MV-4-11 (cell line): ENCODE results near the gene ROPN1L.
A peak's percentile ranks its signal among the peaks of the same experiment; 100 is the strongest.

Experiments used
- DNase-seq: peaks from one replicate; lab custom pipeline; 2025; lab: John Stamatoyannopoulos, UW

The ROPN1L gene

DNA sequence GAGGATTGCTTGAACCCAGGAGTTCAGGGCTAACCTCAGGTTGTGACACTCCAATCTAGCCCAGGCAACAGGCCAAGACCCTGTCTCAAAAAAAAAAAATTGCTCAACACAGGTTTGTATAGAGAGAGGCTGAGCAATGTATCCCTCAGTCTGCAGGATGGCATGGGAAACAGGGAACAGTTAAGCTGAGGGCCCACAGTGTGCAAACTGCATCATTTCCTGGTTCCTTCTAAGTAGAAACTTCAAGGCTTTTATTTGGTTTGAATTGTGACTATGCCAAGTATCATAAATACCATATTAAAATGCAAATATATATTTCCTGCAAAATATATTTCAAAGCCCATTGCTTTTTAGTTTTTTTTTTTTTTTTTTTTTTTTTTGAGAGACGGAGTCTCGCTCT is 13.7 kb upstream of the ROPN1L start:
- no peak for DNase-seq

DNA sequence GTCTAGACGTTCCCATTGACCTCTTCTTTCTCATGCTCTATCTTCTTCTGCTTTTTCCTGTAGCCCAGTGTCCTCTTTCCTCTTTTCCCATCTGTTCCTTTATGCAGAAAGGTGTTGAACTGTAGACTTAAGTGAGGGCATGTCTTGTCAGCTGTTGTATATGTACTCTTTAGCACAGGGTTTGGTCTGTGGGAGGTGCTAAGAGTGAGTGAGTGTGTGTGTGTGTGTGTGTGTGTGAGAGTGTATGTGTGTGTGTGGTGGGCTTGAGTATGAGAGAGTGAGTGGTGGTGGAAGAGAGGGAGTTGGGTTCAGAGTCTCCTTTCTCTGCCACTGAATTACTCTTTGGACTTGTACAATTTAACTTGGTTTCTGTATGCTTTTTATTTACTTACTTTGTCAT is 10.3 kb upstream of the ROPN1L start:
- no peak for DNase-seq

DNA sequence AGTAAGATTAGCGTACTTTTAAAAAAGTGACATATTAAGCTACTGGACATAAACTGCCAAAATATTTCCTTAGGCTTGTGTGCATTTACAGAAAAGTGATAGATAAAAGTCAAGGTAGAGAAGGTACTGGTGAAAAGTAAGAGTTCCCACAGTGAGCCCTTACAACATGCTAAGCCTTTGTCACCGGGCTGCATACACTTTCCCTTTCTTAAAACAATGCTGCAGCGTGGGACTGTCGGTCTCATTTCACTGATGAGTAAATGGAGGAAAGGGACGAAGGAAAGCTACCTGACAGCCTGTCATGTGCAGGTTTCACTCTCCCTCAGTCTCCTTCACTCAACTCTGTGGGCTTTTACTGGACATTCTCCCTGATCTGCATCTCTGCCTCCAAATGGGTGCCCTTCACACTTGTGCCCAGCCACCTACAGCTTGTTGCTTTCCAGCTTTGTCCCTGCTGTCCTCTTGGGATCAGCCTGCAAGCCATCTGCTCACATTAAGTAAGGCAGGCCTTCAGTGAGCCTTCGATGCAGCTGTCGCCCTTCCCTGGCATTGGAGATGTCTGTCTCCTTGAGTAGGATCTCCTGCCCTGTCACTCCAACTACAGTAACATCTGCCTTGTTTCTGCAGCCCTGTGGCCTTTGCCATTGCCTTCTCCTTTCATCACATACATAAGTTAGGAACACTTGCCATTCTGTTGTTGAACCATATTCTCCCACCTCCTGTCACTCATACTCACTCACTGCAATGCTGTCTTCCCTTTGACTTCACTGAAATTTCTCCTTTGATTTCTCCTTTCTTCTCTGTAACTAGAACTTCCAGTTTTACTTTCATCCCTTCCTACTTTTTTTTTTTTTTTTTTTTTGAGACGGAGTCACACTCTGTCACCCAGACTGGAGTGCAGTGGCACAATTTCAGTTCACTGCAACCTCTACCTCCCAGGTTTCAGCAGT is 9.3 kb upstream of the ROPN1L start:
- no peak for DNase-seq

DNA sequence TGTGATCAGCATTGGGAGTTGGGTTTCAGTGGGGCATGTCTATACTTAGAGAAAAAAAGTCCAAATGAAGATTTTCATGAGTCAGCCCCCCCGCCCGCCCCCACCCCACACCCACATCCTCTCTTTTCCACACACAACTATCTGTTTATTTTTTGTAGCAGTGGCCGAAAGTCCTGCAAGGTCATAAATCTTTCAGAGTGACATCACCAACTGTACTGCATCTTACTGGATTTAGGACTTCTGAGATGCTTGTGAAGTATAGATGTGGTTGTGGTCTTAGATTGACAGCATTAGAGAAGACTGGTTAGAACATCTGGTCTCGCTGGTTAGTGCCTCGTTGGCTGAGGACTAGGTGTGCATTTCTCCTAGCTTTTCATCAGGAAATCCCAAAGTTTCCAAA is 7.3 kb upstream of the ROPN1L start:
- peak; percentile 13 for DNase-seq

DNA sequence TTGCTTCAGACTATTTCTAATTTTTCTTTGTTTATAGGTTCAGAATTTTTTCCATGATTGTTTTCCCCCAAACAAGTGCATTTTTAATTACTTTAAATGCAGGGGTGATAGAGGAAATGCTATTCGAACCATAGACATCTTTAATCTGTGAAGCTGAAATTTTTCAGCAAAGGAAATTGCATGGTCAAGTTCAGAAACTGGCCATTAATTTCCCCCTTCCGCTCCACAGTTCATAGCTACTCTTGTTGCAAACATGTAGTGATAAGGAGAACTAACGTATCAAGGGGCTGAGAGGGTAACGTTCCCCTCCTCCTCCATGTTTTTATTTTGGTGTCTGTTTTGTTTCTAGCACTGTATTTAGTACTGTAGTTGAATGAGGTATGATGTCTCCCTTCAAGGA is 3.4 kb upstream of the ROPN1L start:
- DNase-seq, result no peak

DNA sequence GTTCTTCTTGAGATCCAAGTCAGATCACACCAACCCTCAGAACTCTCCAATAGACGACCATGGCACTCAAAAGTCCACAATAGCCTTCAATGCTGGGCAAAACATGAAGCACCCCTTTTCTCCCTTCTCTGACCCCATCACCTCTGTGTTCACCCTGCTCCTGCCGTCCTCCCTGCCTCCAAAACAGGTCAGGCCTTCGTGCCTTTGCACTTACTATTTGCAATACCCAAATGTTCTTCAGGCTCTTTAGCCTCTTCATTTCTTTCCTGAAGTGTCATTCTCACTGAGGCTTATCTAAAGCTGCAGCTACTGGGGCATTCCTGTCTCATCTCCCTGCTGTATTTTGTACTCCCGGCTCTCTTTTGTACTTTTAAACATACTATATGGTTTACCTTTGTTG is 2.0 kb upstream of the ROPN1L start:
- DNase-seq, result no peak

DNA sequence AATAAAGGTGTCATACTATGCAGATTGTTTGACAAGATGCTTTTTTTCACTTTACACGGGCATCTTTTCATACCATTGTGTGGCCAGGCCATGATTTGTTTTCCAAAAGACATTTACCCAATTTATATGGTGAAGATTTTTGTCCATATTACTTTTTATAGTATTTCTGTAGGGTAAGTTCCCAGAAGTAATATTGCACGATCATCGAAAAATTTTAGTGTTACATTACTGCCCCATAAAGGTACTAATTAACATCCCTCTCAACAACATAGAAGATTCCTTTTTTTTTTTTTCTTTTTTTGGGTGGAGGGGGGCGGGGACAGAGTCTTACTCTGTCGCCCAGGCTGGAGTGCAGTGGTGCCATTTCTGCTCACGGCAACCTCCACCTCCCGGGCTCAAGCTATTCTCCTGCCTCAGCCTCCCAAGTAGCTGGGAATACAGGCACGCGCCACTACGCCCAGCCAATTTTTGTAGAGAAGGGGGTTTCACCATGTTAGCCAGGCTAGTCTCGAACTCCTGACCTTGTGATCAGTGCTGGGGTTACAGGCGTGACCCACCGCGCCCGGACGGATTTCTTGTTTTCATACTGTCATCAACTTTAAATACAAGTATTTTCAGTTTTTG is 1.2 kb upstream of the ROPN1L start:
- DNase-seq, result no peak

DNA sequence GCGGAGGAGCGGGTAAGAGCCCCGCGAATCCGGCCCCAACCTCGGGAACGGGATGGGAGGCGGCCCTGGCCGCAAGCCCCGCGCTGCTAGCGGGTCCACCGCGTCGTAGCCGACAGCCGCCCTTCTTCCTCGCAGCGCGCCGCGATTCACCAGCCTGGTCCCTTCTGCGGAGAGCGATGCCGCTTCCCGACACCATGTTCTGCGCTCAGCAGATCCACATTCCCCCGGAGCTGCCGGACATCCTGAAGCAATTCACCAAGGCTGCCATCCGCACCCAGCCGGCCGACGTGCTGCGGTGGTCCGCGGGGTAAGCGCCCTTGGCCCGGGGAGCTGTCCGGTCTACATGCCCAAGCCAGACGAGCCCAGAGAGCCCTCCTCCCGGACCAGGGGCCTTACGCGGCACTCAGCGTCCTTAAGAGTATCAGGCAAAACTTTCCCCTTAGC is 335 bp downstream of the ROPN1L start:
- DNase-seq, result no peak

DNA sequence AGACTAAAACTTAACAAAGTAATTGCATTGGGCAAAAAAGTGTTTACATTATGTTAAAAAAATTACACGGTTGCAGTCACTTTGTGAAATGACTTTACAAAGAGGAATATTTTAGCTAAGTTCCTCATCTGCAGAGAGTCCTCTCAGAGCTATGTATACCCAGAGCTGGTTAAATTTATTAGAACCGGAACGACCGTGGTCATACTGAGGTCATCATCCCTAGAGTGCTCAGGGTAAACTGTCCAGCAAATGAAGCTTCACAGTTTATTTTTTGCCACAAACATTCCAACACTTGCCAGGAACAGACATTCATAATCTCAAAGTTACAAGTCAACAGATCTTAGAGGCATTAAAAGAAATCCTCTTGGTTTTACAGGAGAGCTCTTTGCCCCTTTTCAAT is 897 bp downstream of the ROPN1L start:
- peak; percentile 81 for DNase-seq

DNA sequence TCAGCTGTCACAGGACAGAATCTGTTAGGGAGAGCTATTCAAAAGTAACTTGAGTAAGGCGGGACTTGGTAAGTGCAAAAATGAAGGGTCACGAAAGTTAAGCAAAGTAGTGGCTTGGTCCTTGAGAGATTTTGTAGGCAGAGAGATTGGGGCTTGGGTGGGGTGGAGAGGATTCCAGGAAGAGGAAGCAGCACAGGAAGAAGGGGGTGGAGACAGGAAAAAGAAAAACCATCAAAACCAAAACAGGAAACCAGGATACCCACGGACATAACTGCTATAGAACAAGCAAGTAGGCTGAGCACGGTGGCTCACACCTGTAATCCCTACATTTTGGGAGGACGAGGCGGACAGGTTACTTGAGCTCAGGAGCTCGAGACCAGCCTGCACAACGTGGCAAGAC is 3.7 kb downstream of the ROPN1L start:
- DNase-seq, result peak; percentile 64

DNA sequence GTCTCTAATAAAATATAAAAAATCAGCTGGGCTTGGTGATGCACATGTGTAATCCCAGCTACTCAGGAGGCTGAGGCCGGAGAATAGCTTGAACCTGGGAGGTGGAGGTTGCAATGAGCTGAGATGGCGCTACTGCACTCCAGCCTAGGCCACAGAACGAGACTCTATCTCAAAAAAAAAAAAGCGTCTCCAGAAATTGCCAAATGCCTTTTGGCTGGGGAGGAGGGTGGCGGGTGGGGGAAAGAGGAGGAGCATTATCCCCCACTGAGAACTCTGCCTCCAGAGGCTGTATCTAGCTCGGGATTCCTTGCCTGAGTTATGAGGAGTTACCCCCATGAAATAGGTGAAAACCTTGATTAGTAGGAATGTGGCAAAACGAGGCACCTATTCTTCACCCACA is 4.8 kb downstream of the ROPN1L start:
- no peak for DNase-seq

DNA sequence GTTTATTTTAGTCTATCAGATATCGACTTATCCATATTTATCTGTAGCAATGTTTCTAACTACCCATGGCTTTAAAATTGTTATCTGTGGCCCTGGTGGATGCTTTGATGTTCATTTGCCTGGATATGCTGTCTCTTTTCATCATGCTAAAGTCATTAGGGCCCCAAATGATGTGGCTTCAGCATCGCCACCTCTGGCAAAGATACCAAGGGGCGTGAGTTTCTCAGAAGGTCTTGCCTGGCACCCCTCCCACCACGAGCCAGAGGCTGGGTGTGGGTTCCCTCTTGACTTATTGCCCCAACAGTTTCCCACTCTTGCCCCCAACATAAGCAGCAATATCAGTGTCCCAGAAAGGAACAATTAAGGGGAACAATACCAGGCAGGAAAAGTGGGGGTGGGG is 5.4 kb downstream of the ROPN1L start:
- DNase-seq, result no peak

DNA sequence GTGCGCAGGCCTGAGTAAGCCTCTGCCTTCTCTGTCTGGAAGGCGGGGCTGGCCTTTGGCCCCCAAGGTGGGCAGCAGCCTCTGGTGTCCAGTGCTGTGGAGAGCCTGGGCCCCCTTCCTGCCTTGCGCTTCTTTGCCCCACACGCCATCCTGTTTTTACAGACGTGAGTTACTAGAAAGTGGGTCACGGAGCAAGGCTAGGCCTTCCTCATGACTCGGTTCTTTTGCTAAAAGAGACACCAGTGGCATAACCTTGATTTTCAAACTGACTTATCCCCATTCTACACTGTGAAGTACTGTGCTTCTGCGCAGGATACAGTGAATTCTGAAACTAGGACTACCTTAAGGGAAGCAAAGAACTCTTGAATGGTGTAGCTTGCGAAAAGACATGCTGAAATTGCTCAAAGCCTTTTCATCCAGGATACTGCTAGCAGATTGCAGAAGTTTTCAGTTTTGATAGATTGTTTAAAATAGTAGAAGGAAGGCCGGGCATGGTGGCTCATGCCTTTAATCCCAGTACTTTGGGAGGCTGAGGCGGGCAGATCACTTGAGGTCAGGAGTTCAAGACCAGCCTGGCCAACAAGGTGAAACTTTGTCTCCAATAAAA is 7.2 kb downstream of the ROPN1L start:
- peak; percentile 91 for DNase-seq

DNA sequence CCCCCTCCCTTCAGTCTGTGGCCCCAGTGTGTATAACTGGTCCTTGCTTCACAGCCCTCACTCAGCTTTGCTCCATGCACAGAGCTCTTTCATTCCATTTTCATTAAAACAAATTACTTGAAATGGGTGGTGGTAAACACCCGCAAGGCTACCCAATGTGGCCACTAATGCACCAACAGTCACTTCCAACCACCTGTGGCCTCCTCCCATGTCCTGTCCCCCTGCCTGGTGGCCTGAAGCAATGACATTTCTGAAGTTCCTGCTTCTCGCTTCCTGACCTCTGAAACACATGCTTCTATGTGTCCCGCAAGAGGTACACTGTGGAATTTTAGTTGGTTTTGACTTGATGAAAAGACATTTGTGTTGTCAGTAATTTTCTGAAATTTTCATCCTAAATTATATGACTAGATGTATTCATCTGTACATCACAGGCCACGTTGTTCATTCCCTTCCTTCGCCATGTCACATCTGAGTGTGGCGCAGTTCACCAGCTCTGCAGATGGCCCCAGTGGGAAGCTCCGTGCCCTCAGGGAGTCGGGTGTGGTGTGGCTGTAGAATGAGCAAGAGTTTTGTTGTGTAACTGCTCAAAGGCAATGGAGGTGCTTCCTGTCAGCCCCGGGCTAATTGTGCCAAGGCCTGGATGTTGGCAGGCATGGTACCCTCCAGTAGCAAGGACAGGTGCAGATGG is 9.6 kb downstream of the ROPN1L start:
- peak; percentile 52 for DNase-seq

DNA sequence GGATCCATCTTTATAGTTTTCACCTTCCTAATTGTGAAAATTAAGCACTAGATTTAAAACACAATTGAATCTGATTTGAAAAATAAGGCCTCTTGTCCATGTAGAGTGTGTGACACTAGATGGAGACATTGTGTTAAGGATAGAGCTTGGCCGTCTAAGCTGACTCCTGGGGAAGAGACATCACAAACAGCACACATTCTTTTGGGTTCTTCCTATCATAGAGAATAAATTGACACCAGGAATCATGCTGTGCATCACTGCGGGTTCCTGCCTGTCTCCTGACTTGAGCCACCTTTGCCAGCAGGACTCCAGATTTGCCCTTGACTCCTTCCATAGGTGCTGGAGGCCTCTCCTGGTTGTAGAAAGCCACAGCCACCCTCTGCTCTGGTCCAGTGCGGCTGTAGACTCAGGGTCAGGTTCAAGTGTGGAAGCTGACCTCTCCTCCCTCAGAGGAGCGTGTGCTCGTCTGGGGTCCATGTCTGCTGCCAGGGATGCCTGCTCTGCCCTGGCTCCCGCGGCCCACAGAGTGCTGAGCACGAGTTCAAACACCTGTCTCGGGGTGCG is 11.2 kb downstream of the ROPN1L start:
- DNase-seq, result peak; percentile 68

DNA sequence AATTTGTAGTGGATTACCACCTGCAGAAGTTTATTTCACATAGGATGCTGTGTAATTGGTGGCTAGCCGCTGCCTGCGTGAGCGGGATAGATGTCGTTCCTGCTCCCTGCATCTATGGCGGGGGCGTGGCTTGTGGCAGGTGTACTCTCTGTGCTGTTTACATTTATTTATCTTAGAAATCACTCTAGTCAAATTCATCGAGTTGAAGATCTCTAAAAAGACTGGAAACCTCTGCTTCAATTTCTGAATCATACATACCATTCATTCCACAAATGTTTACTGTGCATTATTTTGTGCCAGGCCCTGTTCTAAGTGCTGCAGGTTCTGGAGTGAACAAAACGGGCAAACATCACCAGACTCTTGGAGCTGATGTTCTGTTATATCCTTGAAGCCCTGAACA is 11.9 kb downstream of the ROPN1L start:
- DNase-seq, result no peak

DNA sequence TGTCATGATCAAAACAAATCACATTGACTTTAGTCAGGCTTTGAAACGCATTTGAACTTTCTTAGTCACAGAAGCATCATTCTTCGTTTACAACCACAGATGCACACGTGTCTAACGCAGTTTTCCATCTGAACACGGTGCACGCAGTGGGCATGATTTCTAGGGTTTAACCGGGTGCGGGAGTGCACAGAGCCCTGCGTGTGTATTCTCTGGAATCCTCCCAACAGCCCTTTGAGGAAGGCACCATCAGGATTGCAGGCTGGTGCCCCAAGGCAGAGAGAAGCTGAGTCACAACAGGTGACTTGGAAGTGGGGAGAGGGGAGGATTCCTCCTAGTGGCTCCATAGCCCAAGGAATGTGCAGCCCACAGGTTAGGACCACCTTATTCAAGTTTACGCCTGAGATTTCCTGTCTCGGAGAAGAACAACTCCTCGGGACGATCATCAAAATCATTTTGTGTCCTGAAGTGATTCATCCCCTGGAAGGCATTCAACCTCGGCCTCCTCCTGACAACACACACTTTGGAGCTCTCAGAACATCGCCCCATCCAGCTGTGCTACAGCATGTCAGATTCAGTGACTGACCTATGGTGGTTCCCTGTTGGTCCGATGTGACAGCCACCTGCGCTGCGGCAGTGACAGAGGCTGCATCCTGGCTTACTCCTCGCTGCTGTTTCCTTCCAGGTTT is 13.1 kb downstream of the ROPN1L start:
- no peak for DNase-seq

DNA sequence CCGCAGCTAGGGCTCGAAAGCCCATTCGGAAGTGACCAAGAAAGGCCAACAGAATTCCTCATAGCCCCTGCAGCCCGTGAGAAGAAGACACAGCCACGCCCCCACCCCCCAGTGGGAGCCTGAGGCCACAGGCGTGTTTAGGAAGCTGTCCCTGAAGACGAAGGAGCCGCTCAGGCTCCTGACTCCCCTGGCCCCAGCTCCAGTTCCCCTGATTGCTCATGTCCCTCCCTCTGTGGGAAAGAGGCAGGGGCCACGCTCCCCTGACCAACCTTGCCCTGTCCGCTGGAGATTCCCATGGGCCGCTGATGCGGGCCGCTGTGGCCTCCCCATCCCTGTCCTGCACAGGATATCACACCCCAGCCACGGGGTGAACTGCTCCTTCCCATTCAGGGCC is 13.6 kb downstream of the ROPN1L start:
- no peak for DNase-seq

DNA sequence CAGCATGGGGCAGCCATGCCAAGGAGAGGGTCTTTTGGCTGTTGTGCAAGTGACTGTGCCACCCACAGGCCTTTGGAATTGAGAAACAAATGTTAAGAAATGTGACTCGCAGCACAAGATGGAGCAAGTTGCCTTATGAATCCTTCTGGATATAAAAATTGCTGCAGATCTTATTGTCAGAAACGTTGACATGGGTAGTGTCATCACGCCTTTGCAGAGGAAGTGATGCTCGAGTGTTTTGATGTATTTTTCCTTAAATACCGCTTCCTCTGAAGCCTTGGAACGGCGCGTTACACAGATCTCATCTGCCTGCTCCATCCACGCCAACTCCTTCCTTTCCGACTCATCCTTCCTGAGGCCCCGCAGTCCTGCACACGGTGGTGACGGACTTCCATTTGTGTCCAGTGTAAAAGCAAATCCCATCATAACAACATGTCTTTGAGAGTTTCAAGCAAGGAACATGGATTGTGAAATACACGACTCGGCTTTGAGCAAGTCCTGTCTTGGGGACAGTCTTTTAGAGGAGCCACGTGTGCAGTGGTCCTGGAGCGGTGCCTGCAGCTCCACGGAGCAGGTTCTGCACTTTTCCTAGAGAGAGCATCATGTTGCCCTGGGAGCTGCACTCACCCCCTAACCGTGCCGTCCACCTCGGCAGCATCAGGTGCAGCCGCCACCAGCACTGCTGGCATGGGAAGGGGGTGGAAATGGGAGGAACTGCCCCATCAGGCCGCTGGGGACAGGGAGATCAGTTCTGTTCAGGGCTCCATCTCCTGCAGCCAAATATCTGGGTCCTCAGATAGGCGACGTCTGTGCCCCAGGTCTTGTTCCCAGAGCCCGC is 15.1 kb downstream of the ROPN1L start:
- DNase-seq, result peak; percentile 64

DNA sequence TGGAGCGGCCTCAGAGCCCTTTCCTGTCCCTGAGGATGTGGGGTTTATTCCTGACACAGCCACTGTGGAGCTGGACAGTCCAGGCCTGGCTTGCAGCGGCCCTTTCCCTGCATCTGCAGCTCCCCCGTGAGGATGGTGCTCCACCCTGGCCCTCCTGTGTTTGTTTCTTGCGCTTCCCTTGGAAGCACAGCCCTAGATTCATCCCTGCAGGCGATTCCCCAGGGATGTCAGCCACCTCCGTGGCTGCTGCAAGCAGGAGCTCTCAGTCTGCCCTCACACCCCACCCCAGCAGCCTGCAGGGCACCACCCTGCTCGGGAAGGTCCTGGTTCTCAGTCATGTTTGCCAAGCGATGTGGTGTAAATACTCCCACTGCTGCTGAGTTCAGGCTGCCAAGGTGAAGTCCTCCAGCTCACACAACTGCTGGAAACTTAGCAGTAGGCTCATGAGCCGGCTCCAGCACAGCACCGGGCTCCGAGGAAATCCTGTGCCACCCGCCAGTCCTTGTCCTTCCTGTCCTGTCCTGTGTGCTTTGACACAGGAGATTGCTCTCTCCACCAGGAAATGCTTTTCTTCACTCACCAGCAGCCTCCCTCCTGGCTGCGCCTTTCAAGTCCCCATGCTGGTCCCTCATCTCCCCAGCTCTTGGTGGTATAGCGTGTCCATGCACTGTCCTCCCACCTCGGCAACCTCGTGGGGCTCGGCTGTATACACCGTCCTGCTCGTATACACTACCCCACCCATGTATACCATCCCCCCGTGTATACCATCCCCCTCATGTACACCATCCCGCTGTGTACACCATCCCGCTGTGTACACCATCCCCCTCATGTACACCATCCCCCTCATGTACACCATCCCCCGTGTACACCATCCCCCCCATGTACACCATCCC is 16.2 kb downstream of the ROPN1L start:
- no peak for DNase-seq
